ENCODE measurements around the gene GPR21. TPM values are rescaled to one million over a fixed set of nuclear protein-coding genes. Genes with fewer than 3 reads are reported as not detected.
A peak's percentile ranks its signal among the peaks of the same experiment; 100 is the strongest.

The GPR21 gene
- total RNA-seq, 2 donors from 2014 or later, result 1.5 to 1.8 TPM

DNA sequence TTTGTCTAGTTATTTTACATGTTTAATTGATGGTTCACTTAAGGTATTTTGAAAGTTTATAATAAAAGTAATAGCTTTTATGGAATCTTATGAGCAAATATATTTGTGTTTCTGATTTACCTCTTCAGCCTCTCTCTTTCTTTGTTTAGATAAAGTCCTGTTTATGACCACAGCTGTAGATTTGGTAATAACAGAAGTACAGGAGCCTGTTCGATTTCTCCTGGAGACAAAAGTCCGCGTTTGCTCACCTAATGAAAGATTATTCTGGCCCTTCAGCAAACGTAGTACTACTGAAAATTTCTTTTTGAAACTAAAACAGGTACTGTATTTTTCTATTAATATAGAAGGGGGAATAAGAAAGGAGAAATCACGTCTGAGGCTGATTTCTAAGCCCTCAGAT, 35.0 kb upstream of the GPR21 start:
- no peak overlapping the region for H3K27ac ChIP-seq (ENCODE audit: low read depth, low read length)
- no peaks in the 10 kb centered on the region for H3K27me3 Mint-ChIP-seq (ENCODE audit: insufficient read depth)
- no peaks in the 10 kb centered on the region for H3K9me3 Mint-ChIP-seq
- no peaks in the 10 kb centered on the region for H3K4me1 ChIP-seq (ENCODE audit: control insufficient read depth, insufficient read depth, low read length)
- no peak overlapping the region for H3K4me3 Mint-ChIP-seq
- no peak for TF ChIP-seq CTCF (conservative IDR thresholded peaks at IDR 0.05)
- no peaks in the 10 kb centered on the region for H3K9me3 ChIP-seq (ENCODE audit: control insufficient read depth, low read length)
- peaks cover 11% of the 10 kb centered on the region for H3K4me1 Mint-ChIP-seq
- H3K27ac Mint-ChIP-seq, result no peak overlapping the region
- H3K36me3 Mint-ChIP-seq (ENCODE audit: low read depth), result peaks cover 35% of the 10 kb centered on the region
- no peak for DNase-seq
- 94 to 100% methylated on average over 1 to 4 of the region's 5 CpGs for WGBS, 2 experiments (ENCODE audit: insufficient coverage in 1 of 2, insufficient read length in 1 of 2)
- H3K36me3 ChIP-seq (ENCODE audit: control insufficient read depth, insufficient read depth, low read length), result peaks cover 59% of the 10 kb centered on the region
- H3K27me3 ChIP-seq (ENCODE audit: control insufficient read depth, insufficient read depth, low read length, poor library complexity, severe bottlenecking), result no peaks in the 10 kb centered on the region
- H3K4me3 ChIP-seq (ENCODE audit: low read length), result no peak overlapping the region
- H3K9ac ChIP-seq (ENCODE audit: extremely low read depth, low read length, poor library complexity, severe bottlenecking), result no peak overlapping the region

DNA sequence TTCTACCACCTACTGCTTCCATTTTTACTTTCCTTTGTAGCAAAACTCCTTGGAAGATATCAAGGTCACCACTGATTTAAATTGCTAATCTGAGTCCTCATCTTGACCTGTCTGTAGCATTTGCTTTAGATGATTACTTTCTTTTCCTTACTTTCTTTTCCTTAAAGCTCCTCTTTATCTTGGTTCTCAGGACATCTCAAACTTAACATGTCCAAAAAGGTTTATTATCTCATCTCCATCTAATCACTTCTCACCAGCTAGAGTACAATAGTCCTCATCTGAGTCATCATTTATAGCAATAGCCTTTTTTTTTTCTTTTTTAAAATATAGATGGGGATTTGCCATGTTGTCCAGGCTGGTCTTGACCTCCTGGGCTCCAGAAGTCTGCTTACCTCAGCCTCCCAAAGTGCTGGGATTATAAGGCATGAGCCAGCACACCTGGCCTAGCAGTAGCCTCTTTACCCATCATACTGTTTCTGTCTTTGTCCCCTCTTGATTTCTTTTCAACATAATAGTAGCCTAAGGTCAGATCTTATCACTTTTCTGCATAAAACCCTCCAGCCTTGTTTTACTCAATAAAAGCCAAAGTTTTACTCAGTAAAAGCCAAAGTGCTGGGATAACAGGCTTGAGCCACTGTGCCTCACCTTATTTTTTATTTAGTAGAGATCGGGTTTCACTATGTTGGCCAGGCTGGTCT, 32.9 kb upstream of the GPR21 start:
- no peaks in the 10 kb centered on the region for H3K9me3 ChIP-seq (ENCODE audit: control insufficient read depth, low read length)
- H3K36me3 ChIP-seq (ENCODE audit: control insufficient read depth, insufficient read depth, low read length), result peaks cover 58% of the 10 kb centered on the region
- 100% methylated on average over 1 of the region's 1 CpG for WGBS, 2 experiments (ENCODE audit: insufficient coverage in 1 of 2, insufficient read length in 1 of 2)
- H3K4me1 ChIP-seq (ENCODE audit: control insufficient read depth, insufficient read depth, low read length), result no peaks in the 10 kb centered on the region
- no peaks in the 10 kb centered on the region for H3K27me3 ChIP-seq (ENCODE audit: control insufficient read depth, insufficient read depth, low read length, poor library complexity, severe bottlenecking)
- H3K4me3 Mint-ChIP-seq, result no peak overlapping the region
- no peak for TF ChIP-seq CTCF (conservative IDR thresholded peaks at IDR 0.05)
- H3K27me3 Mint-ChIP-seq (ENCODE audit: insufficient read depth), result no peaks in the 10 kb centered on the region
- peak overlapping the region; percentile 10 for H3K27ac Mint-ChIP-seq
- DNase-seq, result no peak
- peaks cover 33% of the 10 kb centered on the region for H3K36me3 Mint-ChIP-seq (ENCODE audit: low read depth)
- H3K9me3 Mint-ChIP-seq, result no peaks in the 10 kb centered on the region
- H3K4me3 ChIP-seq (ENCODE audit: low read length), result no peak overlapping the region
- H3K27ac ChIP-seq (ENCODE audit: low read depth, low read length), result no peak overlapping the region
- H3K4me1 Mint-ChIP-seq, result peaks cover 11% of the 10 kb centered on the region
- no peak overlapping the region for H3K9ac ChIP-seq (ENCODE audit: extremely low read depth, low read length, poor library complexity, severe bottlenecking)

GRCh38 chr9:123002754-123003153, 30.7 kb upstream of the GPR21 start:
- Mint-ChIP-seq H3K27ac (peak overlapping the region; percentile 49), H3K9me3 (no peaks in the 10 kb centered on the region), H3K36me3 (ENCODE audit: low read depth) (peaks cover 27% of the 10 kb centered on the region), H3K4me3 (no peak overlapping the region), H3K4me1 (peaks cover 11% of the 10 kb centered on the region), H3K27me3 (ENCODE audit: insufficient read depth) (no peaks in the 10 kb centered on the region)
- no peak overlapping the region for H3K27ac ChIP-seq (ENCODE audit: low read depth, low read length)
- H3K4me1 ChIP-seq (ENCODE audit: control insufficient read depth, insufficient read depth, low read length), result no peaks in the 10 kb centered on the region
- TF ChIP-seq CTCF (conservative IDR thresholded peaks at IDR 0.05), result no peak
- 76 to 92% methylated on average over 2 to 5 of the region's 5 CpGs for WGBS, 2 experiments (ENCODE audit: insufficient coverage in 1 of 2, insufficient read length in 1 of 2)
- no peaks in the 10 kb centered on the region for H3K9me3 ChIP-seq (ENCODE audit: control insufficient read depth, low read length)
- H3K9ac ChIP-seq (ENCODE audit: extremely low read depth, low read length, poor library complexity, severe bottlenecking), result no peak overlapping the region
- peak overlapping the region; percentile 37 for H3K4me3 ChIP-seq (ENCODE audit: low read length)
- no peak for DNase-seq
- peaks cover 36% of the 10 kb centered on the region for H3K36me3 ChIP-seq (ENCODE audit: control insufficient read depth, insufficient read depth, low read length)
- H3K27me3 ChIP-seq (ENCODE audit: control insufficient read depth, insufficient read depth, low read length, poor library complexity, severe bottlenecking), result no peaks in the 10 kb centered on the region
